Neural cell (in vitro differentiated cells): Measurements from ENCODE around the gene AMIGO3. TPM values are rescaled to one million over a fixed set of nuclear protein-coding genes. Genes with fewer than 3 reads are reported as not detected.

ENCODE experiments used
- H2AFZ ChIP-seq: fragments of 200-600, 300-800 bp; sonication (generic), shearing (Covaris generic); 2 replicates; pipeline ENCODE4 v1.6.0; 2014; ENCODE audit warnings: low read depth, mild to moderate bottlenecking, antibody characterized with exemption, low read length, moderate library complexity
- H3F3A ChIP-seq: fragments of 200-600 bp; shearing (Covaris generic); 2 replicates; pipeline ENCODE4 v1.6.1; 2016; ENCODE audit warnings: mild to moderate bottlenecking, moderate library complexity, mixed read lengths, antibody characterized with exemption, low read length; ENCODE audit not compliant: insufficient read depth, poor library complexity, severe bottlenecking
- H3K27ac ChIP-seq: fragments of 200-600, 300-800 bp; sonication (generic), shearing (Covaris generic); 2 replicates; pipeline ENCODE4 v1.5.1; 2014; ENCODE audit warnings: mild to moderate bottlenecking, low read length, moderate library complexity
- H3K27me3 ChIP-seq: fragments of 300-800, 200-600 bp; sonication (generic), shearing (Covaris generic); 2 replicates; pipeline ENCODE4 v1.6.0; 2014; ENCODE audit warnings: mild to moderate bottlenecking, low read depth, low read length, moderate library complexity; ENCODE audit not compliant: insufficient read depth
- H3K36me3 ChIP-seq: fragments of 300-800, 200-600 bp; sonication (generic), shearing (Covaris generic); 2 replicates; pipeline ENCODE4 v1.5.1; 2014; ENCODE audit warnings: mild to moderate bottlenecking, antibody characterized with exemption, low read length, moderate library complexity; ENCODE audit not compliant: insufficient read depth
- H3K4me2 ChIP-seq: fragments of 300-800, 200-600 bp; sonication (generic), shearing (Covaris generic); 2 replicates; pipeline ENCODE4 v1.6.0; 2014; ENCODE audit warnings: mild to moderate bottlenecking, low read length
- H3K4me3 ChIP-seq: fragments of 300-800, 200-600 bp; sonication (generic), shearing (Covaris generic); 2 replicates; pipeline ENCODE4 v1.5.1; 2014; ENCODE audit warnings: mild to moderate bottlenecking, low read length, moderate library complexity
- H3K79me2 ChIP-seq: fragments of 200-600 bp; shearing (Covaris generic); replicated peaks from 2 replicates; pipeline ENCODE4 v1.6.0; 2014; ENCODE audit warnings: mild to moderate bottlenecking, low read length, moderate library complexity; ENCODE audit not compliant: insufficient read depth
- H3K9ac ChIP-seq: fragments of 300-800, 200-600 bp; sonication (generic), shearing (Covaris generic); 2 replicates; pipeline ENCODE4 v1.6.1; 2016; ENCODE audit warnings: mild to moderate bottlenecking, low read length, mixed read lengths
- H3K9me2 ChIP-seq: fragments of 200-600 bp; shearing (Covaris generic); 2 replicates; pipeline ENCODE4 v1.6.1; 2016; ENCODE audit warnings: mild to moderate bottlenecking, low read length, mixed read lengths; ENCODE audit not compliant: insufficient read depth
- H3K9me3 ChIP-seq: fragments of 200-600, 300-800 bp; sonication (generic), shearing (Covaris generic); 2 replicates; pipeline ENCODE4 v1.6.1; 2016; ENCODE audit warnings: mild to moderate bottlenecking, mixed run types, low read length, moderate library complexity, mixed read lengths
- H4K20me1 ChIP-seq: fragments of 200-600 bp; shearing (Covaris generic); 2 replicates; pipeline ENCODE4 v1.6.1; 2016; ENCODE audit warnings: mild to moderate bottlenecking, mixed run types; ENCODE audit not compliant: insufficient read depth
- CTCF ChIP-seq: fragments of 450-650 bp; IDR thresholded peaks from 2 replicates; pipeline ENCODE4 v1.5.1; 2014; ENCODE audit warnings: antibody characterized with exemption, mild to moderate bottlenecking, moderate library complexity; ENCODE audit not compliant: poor library complexity, severe bottlenecking
- EP300 ChIP-seq: fragments of 450-650 bp; conservative IDR thresholded peaks from 2 replicates; pipeline ENCODE4 v1.6.1; 2014; ENCODE audit warnings: antibody characterized with exemption, mild to moderate bottlenecking, moderate library complexity; ENCODE audit not compliant: poor library complexity, severe bottlenecking
- EZH2 ChIP-seq: fragments of 200-600, 300-800 bp; shearing (Covaris generic), sonication (generic); IDR thresholded peaks from 2 replicates; pipeline ENCODE4 v1.6.1; 2014; ENCODE audit warnings: antibody characterized with exemption, low read length, borderline replicate concordance, mild to moderate bottlenecking; ENCODE audit not compliant: insufficient read depth, poor library complexity, severe bottlenecking
- MXI1 ChIP-seq: fragments of 450-650 bp; conservative IDR thresholded peaks from 2 replicates; pipeline ENCODE4 v1.6.1; 2014; ENCODE audit warnings: antibody characterized with exemption, mild to moderate bottlenecking; ENCODE audit not compliant: poor library complexity, severe bottlenecking
- POLR2AphosphoS5 ChIP-seq: IDR thresholded peaks from 2 replicates; pipeline ENCODE4 v1.6.1; 2012
- RAD21 ChIP-seq: fragments of 450-650 bp; conservative IDR thresholded peaks from 2 replicates; pipeline ENCODE4 v1.6.1; 2014; ENCODE audit warnings: antibody characterized with exemption, mild to moderate bottlenecking, moderate library complexity
- REST ChIP-seq: IDR thresholded peaks from 2 replicates; pipeline ENCODE4 v1.6.1; 2012; ENCODE audit warnings: borderline replicate concordance
- SMC3 ChIP-seq: fragments of 450-650 bp; conservative IDR thresholded peaks from 2 replicates; pipeline ENCODE4 v1.6.1; 2014; ENCODE audit warnings: antibody characterized with exemption, mild to moderate bottlenecking, moderate library complexity; ENCODE audit not compliant: poor library complexity
- TAF1 ChIP-seq: IDR thresholded peaks from 2 replicates; pipeline ENCODE4 v1.6.1; 2012; ENCODE audit warnings: low read depth
- polyA plus RNA-seq: library from polyadenylated mRNA; depleted of rRNA; stranded (reverse); fragments of >200 nt; gene quantifications from 2 replicates; pipeline ENCODE4 v1.2.3, GENCODE V29; 2014

AMIGO3 gene
- polyA plus RNA-seq, 1 donor from 2014 or later = 4.0 TPM

- H3K4me2 ChIP-seq = no peak overlapping the region
- H4K20me1 ChIP-seq = no peaks in the 10 kb centered on the region
- no peak overlapping the region for H3K27ac ChIP-seq
- H3K9ac ChIP-seq = no peak overlapping the region
- H3K36me3 ChIP-seq = no peaks in the 10 kb centered on the region
- no peak overlapping the region for H2AFZ ChIP-seq
- H3K4me3 ChIP-seq = no peak overlapping the region
- TF ChIP-seq EP300 = no peak
- peak; percentile 79 for TF ChIP-seq SMC3
- peak; percentile 82 for TF ChIP-seq RAD21
- no peak for TF ChIP-seq EZH2
- TF ChIP-seq REST = no peak
- TF ChIP-seq TAF1 = no peak
- TF ChIP-seq CTCF = peak; percentile 83
- TF ChIP-seq MXI1 = no peak
- no peak for TF ChIP-seq POLR2AphosphoS5
- no peaks in the 10 kb centered on the region for H3K9me3 ChIP-seq
- H3K9me2 ChIP-seq = no peaks in the 10 kb centered on the region
- H3K27me3 ChIP-seq = no peaks in the 10 kb centered on the region
- H3F3A ChIP-seq = no peaks in the 10 kb centered on the region
- no peaks in the 10 kb centered on the region for H3K79me2 ChIP-seq
Observed at GRCh38 chr3:49703443-49703927, 16.0 kb downstream of the AMIGO3 start.

GRCh38 chr3:49702672-49703071, 16.8 kb downstream of the AMIGO3 start:
- TF ChIP-seq POLR2AphosphoS5 (no peak), CTCF (no peak), EZH2 (no peak), RAD21 (no peak), MXI1 (no peak), TAF1 (no peak), SMC3 (no peak), EP300 (no peak), REST (no peak)
- H3K9ac ChIP-seq = no peak overlapping the region
- no peaks in the 10 kb centered on the region for H3K36me3 ChIP-seq

More at GRCh38 chr3:49702672-49703071, 16.8 kb downstream of the AMIGO3 start:
- no peak overlapping the region for H3K4me2 ChIP-seq
- H4K20me1 ChIP-seq = no peaks in the 10 kb centered on the region
- no peak overlapping the region for H3K27ac ChIP-seq
- H3K79me2 ChIP-seq = no peaks in the 10 kb centered on the region
- no peak overlapping the region for H3K4me3 ChIP-seq
- H3K27me3 ChIP-seq = no peaks in the 10 kb centered on the region
- H2AFZ ChIP-seq = no peak overlapping the region
- H3K9me3 ChIP-seq = no peaks in the 10 kb centered on the region
- no peaks in the 10 kb centered on the region for H3F3A ChIP-seq
- H3K9me2 ChIP-seq = no peaks in the 10 kb centered on the region
